ENCODE measurements around the gene SRGAP2.
"Not testable (repeated sequence)": the region's sequence is repeated elsewhere in the genome, so short reads cannot be mapped to it uniquely, and the experiment has no call there.

- TF ChIP-seq CTCF (conservative IDR thresholded peaks at IDR 0.05 in 1 of 2, IDR thresholded peaks at IDR 0.05 in 1 of 2; ENCODE audit: extremely low read depth in 1 of 2, insufficient read depth in 1 of 2, low read depth in 1 of 2, low read length in 2 of 2); EZH2 (IDR thresholded peaks at IDR 0.05; ENCODE audit: borderline replicate concordance, low read length): not testable (repeated sequence)
Observed at GRCh38 chr1:206203364-206204158, at the start of gene SRGAP2.
